ENCODE data around the gene UBA52. TPM values are rescaled to one million over a fixed set of nuclear protein-coding genes. Genes with fewer than 3 reads are reported as not detected.

Gene UBA52
- polyA plus RNA-seq, 1 of the 3 experiments (the other 2 are of a cell fraction) = 2,690 TPM

- TF ChIP-seq USF1 (IDR thresholded peaks at IDR 0.05; ENCODE audit: borderline replicate concordance, low read depth) (no peak), SMC3 (IDR thresholded peaks at IDR 0.05; ENCODE audit: low read depth, low read length) (no peak), FOXJ3 (CRISPR knock-in tag; IDR thresholded peaks at IDR 0.05) (no peak), TCF12 (IDR thresholded peaks at IDR 0.05) (no peak), MEF2A (IDR thresholded peaks at IDR 0.05; ENCODE audit: borderline replicate concordance, low read depth) (no peak)
- TF ChIP-seq, protein P1, sequence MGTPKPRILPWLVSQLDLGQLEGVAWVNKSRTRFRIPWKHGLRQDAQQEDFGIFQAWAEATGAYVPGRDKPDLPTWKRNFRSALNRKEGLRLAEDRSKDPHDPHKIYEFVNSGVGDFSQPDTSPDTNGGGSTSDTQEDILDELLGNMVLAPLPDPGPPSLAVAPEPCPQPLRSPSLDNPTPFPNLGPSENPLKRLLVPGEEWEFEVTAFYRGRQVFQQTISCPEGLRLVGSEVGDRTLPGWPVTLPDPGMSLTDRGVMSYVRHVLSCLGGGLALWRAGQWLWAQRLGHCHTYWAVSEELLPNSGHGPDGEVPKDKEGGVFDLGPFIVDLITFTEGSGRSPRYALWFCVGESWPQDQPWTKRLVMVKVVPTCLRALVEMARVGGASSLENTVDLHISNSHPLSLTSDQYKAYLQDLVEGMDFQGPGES (IDR thresholded peaks at IDR 0.05; ENCODE audit: low read depth, low read length) = no peak
- Histone ChIP-seq H3K4me2 (no peak overlapping the region), H3K79me2 (ENCODE audit: insufficient read depth) (no peaks in the 10 kb centered on the region), H3K9me2 (no peaks in the 10 kb centered on the region), H2AFZ (ENCODE audit: low read depth) (no peak overlapping the region), H3K9me3 (no peaks in the 10 kb centered on the region), H4K20me1 (ENCODE audit: insufficient read depth) (no peaks in the 10 kb centered on the region), H3K36me3 (replicated peaks in 1 of 2; ENCODE audit: control insufficient read depth in 1 of 2, insufficient read depth in 2 of 2, low read length in 1 of 2) (no peaks in the 10 kb centered on the region), H3K9ac (no peak overlapping the region), H3F3A (replicated peaks; ENCODE audit: insufficient read depth) (peaks cover 5% of the 10 kb centered on the region), H3K27ac (ENCODE audit: low read depth in 2 of 2, low read length in 1 of 2) (no peak overlapping the region), H3K27me3 (ENCODE audit: insufficient read depth) (peaks cover under 1% of the 10 kb centered on the region; the same call in 1 of the 2 replicates), H3K4me1 (ENCODE audit: control insufficient read depth in 1 of 2, insufficient read depth in 2 of 2, low read depth in 1 of 2, low read length in 1 of 2) (peaks cover 0 to 4% of the 10 kb centered on the region in 2 experiments; a peak in 1 of 4 replicates), H3K4me3 (ENCODE audit: low read depth in 2 of 2, low read length in 1 of 2) (no peak overlapping the region)
- POLR2A ChIA-PET = no interaction called here
- CTCF ChIA-PET = no interaction called here
- no peak for DNase-seq
These were observed 45.9 kb downstream of the UBA52 start for GRCh38 chr19:18617562-18617961.

- peaks cover 0 to 2% of the 10 kb centered on the region in 2 experiments; a peak in 1 of 4 replicates for H3K4me1 ChIP-seq (ENCODE audit: control insufficient read depth in 1 of 2, insufficient read depth in 2 of 2, low read depth in 1 of 2, low read length in 1 of 2)
- no peak for DNase-seq
- no CpG with 5 or more reads among the region's 13 CpGs for WGBS (ENCODE audit: low lambda C conversion rate)
- H3K9me2 ChIP-seq = no peaks in the 10 kb centered on the region
- no peaks in the 10 kb centered on the region for H4K20me1 ChIP-seq (ENCODE audit: insufficient read depth)
- H3K4me3 ChIP-seq (ENCODE audit: low read depth in 2 of 2, low read length in 1 of 2) = no peak overlapping the region
- TF ChIP-seq POLR2AphosphoS5 (IDR thresholded peaks at IDR 0.05; ENCODE audit: low read depth, low read length) (no peak), TEAD4 (IDR thresholded peaks at IDR 0.05; ENCODE audit: borderline replicate concordance, insufficient read depth) (no peak), RCOR1 (IDR thresholded peaks at IDR 0.05; ENCODE audit: low read length) (no peak), NRF1 (IDR thresholded peaks at IDR 0.05; ENCODE audit: low read depth, low read length) (no peak), GABPA (IDR thresholded peaks at IDR 0.05; ENCODE audit: low read depth) (no peak), MAX (IDR thresholded peaks at IDR 0.05; ENCODE audit: low read depth) (no peak), FOXM1 (IDR thresholded peaks at IDR 0.05; ENCODE audit: low read depth) (no peak), SMC3 (IDR thresholded peaks at IDR 0.05; ENCODE audit: low read depth, low read length) (no peak), RFX5 (IDR thresholded peaks at IDR 0.05; ENCODE audit: low read length) (no peak), YY1 (IDR thresholded peaks at IDR 0.05; ENCODE audit: low read depth) (no peak)
- TF ChIP-seq, protein P2, sequence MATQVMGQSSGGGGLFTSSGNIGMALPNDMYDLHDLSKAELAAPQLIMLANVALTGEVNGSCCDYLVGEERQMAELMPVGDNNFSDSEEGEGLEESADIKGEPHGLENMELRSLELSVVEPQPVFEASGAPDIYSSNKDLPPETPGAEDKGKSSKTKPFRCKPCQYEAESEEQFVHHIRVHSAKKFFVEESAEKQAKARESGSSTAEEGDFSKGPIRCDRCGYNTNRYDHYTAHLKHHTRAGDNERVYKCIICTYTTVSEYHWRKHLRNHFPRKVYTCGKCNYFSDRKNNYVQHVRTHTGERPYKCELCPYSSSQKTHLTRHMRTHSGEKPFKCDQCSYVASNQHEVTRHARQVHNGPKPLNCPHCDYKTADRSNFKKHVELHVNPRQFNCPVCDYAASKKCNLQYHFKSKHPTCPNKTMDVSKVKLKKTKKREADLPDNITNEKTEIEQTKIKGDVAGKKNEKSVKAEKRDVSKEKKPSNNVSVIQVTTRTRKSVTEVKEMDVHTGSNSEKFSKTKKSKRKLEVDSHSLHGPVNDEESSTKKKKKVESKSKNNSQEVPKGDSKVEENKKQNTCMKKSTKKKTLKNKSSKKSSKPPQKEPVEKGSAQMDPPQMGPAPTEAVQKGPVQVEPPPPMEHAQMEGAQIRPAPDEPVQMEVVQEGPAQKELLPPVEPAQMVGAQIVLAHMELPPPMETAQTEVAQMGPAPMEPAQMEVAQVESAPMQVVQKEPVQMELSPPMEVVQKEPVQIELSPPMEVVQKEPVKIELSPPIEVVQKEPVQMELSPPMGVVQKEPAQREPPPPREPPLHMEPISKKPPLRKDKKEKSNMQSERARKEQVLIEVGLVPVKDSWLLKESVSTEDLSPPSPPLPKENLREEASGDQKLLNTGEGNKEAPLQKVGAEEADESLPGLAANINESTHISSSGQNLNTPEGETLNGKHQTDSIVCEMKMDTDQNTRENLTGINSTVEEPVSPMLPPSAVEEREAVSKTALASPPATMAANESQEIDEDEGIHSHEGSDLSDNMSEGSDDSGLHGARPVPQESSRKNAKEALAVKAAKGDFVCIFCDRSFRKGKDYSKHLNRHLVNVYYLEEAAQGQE (IDR thresholded peaks at IDR 0.05; ENCODE audit: low read depth, low read length) = no peak
- H3K79me2 ChIP-seq (ENCODE audit: insufficient read depth) = no peaks in the 10 kb centered on the region
- H3K4me2 ChIP-seq = no peak overlapping the region
- no peak overlapping the region for H2AFZ ChIP-seq (ENCODE audit: low read depth)
- no peaks in the 10 kb centered on the region for H3K27me3 ChIP-seq (ENCODE audit: insufficient read depth)
- H3F3A ChIP-seq (replicated peaks; ENCODE audit: insufficient read depth) = peaks cover 5% of the 10 kb centered on the region
- no peaks in the 10 kb centered on the region for H3K36me3 ChIP-seq (replicated peaks in 1 of 2; ENCODE audit: control insufficient read depth in 1 of 2, insufficient read depth in 2 of 2, low read length in 1 of 2)
- CTCF ChIA-PET = interaction anchor here (0.9 kb wide), 1 partner anchor 229 kb away, joined by 3 read pairs; no protein-coding TSS in a partner anchor
- no peak overlapping the region for H3K9ac ChIP-seq
- POLR2A ChIA-PET = no interaction called here
- no peaks in the 10 kb centered on the region for H3K9me3 ChIP-seq
- H3K27ac ChIP-seq (ENCODE audit: low read depth in 2 of 2, low read length in 1 of 2) = no peak overlapping the region
These were observed 46.6 kb downstream of the UBA52 start for GRCh38 chr19:18618236-18618635.
